CD4-positive, alpha-beta T cell treated with Interleukin-21 for 1 hour (primary cell): ENCODE data around the gene ZNF292.
"Not testable (repeated sequence)": the region's sequence is repeated elsewhere in the genome, so short reads cannot be mapped to it uniquely, and the experiment has no call there.

ENCODE experiments used
- DNase-seq: peaks from one replicate; pipeline ENCODE4 v3.0.0-alpha.2; 2020

Gene ZNF292

DNA sequence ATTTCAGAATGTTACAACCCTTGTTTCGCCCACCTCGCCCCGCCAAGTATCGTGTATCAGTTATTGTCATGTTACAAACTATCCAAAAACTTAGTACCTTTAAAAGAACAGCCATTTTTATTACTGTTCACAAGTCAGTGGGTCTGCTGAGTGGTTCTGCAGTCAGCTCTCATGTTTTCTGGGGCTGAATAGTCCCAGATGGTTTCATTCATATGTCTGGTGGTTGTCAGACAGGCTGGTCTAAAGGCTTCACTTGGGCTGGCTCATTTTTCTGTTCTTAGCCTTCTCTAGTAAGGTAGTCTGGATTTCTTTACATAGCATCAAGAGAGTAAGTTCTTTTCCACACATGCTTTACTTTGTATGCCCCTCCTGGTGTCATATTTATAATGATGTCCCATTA lies 8.6 kb downstream of the ZNF292 start:
- DNase-seq, result no peak

DNA sequence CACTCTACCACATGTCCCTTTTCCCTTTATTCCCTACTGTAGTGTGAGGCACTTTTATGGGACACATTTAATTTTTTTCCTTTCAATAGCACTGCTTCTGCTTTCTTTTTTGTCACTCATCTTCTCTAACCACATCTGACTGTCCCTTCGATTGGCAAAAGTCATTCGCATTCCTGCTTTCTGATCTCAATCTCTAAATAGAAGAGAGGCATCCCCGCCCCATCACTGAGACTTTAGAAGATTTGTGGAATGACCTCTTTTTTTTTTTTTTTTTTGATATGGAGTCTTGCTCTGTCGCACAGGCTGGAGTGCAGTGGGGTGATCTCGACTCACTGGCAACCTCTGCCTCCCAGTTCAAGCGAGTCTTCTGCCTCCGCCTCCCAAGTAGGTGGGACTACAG lies 9.1 kb downstream of the ZNF292 start:
- no peak for DNase-seq

DNA sequence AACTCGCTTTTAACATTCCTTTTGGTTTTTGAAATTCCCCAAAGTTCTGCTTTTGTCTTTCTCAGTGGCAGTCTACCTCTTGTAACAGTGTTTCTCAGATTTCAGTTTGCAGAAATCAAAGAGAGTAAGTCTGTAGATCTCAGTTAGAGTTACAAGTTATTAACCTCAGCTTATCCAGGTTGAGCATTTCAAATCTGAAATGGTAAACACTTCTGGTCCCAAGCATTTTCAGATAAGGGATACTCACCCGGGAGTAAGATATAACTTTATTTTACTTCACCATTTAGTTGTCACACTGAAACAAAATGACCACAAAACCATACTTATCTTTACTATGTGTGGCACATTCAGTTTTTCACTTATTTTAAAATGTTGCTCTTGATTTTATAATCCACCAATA lies 9.8 kb downstream of the ZNF292 start:
- DNase-seq, result no peak

DNA sequence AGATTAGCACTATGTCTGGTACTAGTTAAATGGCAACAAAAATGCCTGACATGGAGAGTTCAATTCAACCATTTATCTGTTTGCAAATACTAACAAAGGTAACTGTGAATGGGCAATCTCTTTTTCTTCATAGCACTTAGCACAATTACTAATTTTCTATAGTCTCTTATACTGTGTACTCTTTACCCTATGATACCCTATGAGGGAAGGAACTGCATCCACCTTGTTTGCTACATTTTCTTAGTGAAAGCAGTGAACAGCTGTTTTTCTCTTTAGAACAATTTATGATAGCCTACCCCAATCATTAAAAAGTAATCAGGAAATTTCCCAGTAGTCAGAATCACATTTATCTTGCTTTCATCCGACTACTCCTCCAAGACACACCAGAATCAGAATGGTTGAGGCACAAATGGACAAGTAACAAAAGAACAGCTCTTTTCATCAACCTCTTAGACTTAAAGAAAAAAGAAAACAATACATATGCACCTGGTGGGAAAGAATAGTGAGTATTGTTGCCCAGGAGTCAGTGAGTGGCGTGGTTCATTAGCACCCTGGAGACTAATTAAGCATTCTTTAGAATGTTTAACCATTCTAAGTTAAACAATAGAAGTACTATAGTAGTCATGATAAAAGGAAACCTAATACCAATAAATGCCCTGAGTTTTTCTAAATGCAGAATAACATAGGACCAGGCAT lies 16.7 kb downstream of the ZNF292 start:
- DNase-seq, result no peak

DNA sequence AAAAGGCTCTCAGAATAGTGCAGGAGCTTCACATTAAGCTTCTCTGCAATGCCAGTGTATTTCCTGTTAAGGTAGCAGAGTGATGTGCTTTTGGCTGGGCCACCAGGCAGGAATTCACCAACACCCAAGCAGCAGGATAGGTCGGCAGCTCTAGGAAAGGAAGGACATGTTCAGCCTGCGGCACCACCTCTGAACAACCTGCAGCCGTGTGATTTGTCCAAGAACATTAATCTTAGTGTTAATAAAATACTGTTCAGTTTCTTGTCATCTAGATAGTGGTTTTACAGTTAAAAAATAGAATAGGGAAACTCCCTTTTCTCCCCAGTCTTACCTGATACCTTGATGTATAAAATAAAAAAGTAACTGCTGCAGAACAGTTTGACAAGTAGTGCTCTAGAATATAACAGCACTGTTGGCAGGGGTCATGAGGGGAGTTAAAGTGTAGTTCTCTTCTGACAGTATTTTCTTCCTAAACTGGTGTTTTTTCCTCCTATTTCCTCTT lies 18.8 kb downstream of the ZNF292 start:
- DNase-seq, result no peak

DNA sequence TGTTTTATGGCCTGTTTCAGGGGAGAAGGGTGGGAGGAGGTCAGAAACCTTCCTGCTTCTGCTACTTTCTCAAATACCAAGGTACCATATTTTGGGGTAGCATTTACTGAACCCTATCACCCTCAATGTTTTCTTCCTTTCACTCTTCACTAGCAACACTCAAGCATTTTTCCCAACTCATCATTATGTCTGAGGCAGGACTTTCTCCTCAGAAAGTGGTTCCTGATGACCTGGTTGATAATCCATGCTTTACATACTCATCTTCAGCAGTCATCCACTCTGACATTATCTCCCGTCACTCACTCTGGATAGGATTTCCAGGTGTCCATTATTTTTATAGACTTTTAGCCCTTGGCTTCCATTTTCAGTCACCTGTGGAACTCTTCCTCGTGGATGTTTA lies 21.1 kb downstream of the ZNF292 start:
- no peak for DNase-seq

DNA sequence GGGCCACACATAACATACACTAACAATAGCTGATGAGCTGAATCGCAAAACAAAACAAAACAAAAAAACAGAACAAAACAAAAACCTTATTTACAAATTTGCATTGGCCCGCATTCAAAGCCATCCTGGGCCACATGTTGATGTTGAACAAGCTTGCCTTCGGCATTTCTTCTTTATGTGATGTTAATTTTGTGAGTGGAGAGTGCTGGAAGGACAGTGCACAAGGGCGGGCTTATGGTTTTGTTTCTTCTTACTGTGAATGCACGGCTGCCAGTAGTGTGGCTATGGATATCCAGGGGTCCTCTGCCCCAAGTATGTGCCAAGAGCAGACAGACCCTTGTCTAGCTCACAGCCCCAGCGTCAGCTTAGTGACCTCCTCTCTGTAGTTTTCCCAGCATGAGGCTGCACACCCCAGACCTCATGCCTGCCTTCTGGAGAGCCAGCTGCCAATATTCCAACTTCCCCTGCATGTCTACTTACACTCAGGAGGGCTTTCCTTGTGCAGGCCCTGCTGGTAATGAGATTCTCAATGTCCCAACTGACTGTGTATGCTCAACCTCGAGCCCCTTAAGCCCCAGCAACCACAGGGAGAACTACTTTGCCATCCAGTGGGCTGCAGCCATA lies 24.9 kb downstream of the ZNF292 start:
- DNase-seq, result no peak

DNA sequence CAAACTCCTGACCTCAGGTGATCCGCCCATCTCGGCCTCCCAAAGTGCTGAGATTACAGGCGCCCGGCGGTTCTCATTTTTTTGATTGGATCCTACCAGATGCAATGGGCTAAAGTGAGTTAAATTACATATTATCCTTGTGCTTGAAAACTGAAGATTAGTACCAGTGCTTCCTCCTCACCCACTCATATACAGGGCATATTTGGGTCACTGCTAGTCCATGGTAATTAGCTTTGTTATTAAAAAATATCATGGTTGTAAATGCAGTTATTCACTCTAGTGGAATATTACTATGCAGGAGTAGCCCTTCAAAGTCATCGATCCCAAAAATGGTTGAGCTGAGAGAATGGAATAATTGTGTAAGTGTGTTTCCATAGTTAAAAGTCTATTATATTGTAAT lies 26.5 kb downstream of the ZNF292 start:
- DNase-seq, result no peak

DNA sequence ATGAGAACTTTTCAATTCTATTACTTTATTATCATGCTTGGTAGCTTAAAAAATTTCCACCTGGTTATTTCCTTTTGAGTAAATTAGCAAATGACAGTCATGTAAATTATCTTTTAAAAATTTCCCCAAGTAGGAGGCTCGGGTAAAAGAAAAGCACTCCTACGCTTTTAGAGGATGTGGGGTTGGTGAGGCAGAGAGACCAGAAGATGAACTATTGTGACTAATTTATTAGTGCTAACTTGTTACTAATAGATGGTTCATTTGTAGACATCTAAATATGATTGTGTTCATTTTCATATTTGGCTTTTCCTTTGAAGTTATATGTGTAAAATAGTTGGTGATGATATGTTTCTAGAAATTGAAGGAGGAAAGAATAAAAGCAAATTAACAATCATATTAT lies 27.0 kb downstream of the ZNF292 start:
- DNase-seq, result no peak

DNA sequence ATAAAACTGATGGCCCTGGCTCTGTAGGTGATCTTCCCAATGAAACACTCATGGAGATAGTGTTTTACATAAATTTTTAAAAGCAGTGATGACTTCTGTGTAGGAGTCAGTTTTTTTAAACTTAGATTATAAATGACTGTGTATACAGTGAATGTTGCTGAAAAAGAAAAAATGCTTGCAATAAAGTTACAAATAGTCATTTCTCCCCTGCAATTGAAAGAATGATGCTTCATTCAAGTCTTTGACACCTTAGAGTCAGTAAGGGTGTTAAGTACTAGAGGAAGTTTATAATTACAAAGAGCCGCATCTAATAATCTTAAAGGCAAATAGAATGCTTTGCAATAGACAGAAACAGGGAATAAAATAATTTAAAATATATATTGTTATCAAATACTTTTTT lies 27.6 kb downstream of the ZNF292 start:
- DNase-seq, result no peak

DNA sequence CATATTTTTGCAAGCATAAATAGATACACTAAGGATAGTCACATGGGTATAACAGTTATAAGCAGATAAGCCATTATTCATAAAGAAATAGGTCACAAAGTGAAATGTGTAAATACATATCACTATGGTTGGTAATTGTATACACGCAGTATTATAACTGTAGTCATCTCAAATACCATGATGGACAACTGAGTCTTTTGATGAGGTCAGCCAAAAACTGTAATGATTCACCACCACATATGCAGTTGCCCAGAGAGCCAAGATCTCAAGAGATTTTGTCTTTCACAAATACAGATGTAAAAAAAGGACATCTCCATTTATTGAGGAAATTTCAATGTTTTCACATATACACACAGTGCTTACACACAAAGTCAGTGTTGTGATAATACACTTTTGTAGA lies 28.3 kb downstream of the ZNF292 start:
- DNase-seq, result no peak

DNA sequence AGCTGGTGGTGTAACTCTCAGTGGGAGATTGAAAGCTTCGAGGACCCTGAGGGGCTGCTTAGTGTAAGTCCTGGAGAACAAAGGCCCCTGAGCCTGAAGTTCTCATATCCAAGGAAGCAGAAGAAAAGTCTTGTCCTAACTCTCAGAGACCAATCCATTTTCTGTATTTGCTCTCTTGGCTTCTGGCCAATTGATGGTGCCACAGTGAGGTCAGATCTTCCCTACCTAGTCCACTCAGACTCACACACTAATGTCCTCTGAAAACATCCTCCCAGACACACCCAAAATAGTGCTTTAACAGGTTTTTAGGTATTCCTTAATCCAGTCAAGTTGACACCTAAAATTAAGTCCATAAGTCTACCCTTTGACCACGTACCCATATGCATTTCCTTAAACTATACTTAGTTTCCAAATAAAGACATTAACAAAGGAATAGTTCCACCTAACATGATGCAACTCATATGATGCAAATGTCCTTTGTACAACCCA lies 29.4 kb downstream of the ZNF292 start:
- DNase-seq, result no peak

DNA sequence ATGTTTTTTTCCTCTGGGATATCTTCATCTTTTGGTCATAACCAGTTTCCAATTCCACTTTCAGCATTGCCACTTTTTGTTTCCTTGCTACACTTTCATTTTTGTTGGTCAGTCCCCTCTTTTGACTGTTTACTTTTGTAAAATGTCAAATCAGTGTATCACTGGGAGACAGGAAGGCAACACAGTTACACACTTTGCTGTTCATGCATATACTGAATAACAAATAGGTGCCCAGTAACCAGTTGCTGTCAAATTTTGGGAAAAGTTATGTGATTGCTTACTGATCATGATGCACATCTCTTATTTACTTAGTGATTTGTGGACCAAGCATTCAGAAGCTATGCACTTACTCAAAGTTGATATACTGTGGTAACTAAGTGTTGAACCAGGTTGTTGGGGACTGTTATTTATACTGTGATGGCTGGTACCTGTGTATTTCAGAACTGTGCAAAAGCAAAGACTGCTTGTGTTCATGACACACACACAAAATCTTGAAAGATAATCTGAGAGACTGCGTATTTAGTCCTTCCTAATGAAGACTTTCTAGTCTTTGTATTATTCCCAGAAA lies 41.0 kb downstream of the ZNF292 start:
- DNase-seq, result no peak

DNA sequence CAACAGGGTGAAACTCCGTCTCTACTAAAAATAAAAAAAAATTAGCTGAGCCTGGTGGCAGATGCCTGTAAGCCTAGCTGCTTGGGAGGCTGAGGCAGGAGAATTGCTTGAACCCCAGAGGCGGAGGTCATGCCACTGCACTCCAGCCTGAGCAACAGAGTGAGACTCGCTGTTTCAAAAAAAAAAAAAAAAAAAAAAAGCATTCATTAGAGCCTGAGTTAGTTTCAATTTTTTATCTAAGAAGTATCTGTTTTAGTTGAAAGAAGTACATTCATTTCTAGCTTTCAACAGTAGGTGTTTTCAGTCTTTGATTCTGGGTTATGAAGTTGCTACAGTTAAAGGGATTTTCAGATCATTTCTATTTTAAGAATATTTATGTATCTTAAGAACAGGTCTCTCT lies 42.2 kb downstream of the ZNF292 start:
- DNase-seq, result no peak

DNA sequence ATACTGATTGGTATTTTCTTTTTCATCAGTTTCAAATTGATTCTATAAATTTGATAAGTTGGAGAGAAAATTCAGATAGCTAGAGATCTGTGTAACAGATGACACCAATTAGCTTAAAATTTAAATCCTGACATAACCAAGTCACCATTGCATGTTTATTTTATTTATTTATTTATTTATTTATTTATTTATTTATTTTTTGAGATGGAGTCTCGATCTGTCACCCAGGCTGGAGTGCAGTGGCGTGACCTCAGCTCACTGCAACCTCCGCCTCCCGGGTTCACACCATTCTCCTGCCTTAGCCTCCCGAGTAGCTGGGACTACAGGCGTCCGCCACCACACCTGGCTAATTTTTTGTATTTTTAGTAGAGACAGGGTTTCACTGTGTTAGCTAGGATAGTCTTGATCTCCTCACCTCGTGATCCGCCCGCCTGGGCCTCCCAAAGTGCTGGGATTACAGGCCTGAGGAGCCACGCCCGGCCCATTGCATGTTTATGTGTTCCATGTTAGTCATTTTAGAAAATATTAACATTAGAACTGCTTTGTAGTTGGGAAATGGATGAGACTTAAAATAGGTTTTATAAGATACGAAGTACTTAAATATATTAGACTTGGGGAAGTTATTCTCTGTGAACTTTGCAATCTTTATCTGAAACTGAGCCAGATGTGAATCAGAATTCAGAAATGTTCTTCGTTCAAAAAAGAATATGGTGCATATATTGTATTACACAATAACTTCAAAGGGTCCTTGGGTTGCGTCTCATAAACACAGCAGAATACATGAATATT lies 42.9 kb downstream of the ZNF292 start:
- not testable (repeated sequence) for DNase-seq

DNA sequence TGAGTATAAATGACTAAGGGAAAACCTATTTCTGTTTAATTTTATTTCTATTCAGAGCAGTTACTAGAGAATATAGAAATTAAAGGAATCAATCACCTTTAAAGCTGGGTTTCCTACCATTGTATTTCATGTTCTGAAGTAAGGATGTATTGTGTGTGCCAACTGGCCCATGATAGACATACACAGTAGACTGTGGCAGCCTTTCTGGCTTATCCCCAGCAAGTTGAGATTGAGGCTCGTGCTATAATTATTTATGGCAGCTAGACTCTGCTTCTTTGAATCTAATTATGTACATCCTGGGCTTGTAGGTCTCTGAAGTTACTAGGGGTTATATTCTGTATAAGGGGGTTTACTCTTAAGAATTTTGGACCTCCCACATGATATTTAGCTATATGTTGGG lies 44.4 kb downstream of the ZNF292 start:
- DNase-seq, result no peak

DNA sequence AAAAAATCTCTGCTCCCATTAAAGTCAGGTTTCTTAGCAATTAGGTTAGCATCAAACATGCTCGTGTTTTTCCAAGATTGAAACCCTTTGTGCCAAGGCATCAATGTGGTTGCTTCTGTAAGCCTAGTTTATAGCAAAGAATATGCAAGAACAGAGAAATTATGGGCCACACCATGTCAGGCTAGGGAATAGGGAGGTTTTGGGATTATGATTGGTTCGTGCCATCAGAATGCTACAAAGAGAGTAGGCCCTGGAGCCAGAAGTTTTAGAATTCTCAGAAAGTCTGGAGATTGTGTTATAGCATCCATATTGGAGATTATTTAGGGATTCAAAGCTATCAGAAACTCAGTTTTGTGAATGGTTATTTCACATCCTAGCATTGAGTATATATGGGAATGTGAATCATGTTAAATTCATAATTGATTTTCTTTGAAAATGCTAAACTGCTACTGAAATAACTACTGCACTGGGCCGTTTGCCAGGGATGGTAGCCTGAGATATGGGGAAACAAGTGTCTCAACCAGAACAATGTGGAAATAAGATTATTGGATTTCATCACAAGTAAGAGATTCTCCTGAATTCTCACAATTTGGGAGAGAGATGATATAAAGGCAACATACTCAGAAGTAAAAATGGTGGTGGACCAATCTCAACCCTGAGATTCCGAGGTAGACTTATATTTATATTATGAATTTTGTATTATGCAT lies 45.3 kb downstream of the ZNF292 start:
- no peak for DNase-seq

DNA sequence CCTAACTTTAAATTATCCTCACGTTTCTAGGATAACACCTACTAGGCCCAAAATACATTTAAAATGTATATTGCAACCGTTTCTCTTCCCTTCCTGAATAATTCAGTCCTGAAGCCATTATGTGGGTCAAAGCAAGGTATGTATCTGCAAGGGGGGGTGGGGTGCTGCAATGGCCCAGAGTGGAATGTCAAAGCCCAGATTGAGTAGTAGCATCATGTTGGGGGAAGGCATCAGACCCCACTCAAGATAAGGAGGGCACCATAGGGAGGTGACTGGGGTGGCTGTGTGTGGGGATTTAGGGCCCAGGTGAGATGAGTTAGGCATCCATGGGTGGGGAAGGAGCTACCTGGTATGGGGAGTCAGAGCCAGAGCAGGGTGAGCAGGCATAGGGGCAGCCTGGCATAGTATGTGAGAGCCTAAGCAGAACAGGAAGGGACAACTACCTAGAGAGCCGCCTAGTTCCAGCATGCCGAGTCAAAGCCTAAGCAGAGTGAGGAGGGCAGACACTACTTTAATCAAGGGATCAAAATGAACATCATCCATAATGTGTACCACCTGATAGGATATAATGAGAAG lies 48.2 kb downstream of the ZNF292 start:
- no peak for DNase-seq

DNA sequence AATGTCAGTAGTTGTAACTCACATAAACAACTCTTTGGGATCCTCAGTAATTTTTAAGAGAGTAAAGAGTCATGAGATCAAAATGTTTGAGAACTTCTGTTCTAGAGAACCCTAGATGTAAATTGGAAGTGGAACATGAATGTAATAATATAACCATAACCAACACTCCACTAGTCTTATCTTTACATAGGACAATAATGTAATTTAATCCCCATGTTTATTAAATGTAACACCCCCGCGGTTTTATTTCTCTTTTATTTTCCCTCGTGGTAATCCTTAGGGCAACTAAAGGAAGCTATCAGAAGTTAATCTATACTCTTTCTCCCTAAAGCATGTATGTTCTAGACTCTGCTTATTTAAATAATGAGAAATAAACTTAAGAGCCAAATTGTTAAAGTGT lies 54.4 kb downstream of the ZNF292 start:
- DNase-seq, result no peak

DNA sequence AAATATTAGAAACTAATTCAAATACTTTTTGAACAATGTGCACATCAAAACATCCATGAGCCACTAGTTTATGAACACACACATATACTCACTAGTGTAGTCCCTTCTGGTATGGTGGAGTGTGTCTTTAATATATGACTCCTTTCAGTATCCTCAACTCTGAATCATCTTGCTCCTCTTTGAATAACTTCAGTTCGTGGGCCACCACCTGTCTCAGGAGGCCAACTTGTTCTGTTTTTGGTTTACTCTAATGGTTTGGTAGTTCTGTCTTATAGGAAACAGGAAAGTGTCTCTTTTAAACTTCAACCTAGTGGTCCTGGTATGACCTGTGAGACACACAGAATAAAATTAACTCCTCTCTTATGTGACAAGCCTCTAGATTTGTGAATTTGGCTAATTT lies 55.6 kb downstream of the ZNF292 start:
- no peak for DNase-seq

DNA sequence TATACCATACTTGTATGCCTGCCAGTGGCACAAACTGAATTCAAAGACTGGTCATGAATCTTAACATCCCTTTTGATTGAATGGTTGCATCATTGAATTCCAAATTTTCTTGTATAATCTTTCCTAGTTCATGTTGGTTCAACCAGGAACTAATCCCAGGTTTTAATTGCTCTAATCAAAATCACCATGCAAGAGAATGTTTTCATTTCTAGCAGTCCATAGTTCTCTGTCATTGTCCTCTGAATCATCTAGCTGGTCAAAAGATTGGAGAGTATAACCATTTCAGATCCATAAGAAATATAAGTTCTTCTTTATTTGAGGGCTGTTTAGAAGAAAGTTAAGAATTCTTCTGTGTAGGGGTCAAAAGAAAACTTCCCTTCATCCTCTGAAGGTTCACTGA lies 57.2 kb downstream of the ZNF292 start:
- no peak for DNase-seq

DNA sequence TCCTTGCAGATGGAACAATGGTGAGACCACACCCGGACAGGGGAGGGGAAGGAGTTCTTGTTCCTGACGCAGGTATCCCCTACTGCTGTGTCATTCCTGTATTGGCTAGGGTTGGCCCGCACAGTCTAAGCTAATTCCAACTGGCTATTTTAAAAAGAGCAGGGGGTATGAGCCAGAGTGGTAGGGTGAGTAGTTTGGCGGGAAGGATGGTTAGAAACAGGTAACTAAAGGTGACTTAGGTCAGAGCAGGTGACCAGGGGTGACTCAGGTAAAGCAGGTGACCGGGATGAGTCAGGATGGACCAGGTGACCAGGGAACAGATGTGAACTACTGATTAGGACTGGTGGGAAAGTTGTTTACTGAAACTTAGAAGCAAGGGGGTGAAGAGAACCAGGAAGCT lies 58.0 kb downstream of the ZNF292 start:
- DNase-seq, result no peak

DNA sequence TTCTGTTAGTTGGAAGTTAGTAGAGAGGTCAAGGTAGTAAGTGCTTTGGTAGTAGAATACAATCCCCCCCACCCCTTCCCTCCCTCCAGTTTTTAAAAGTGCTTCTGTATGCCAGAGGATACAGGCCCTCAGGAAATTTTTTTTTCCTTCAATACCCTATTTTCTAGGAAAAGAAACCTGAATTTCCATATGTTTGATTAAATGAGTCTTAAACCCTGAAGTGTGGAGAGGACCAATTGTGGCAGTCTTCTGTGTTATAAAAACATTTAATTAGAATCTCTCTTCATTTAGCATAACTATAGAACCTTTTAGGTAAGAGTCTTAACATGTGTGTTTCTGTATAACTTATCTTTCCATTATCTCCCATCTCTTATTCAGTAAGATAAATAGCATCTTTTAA lies 59.5 kb downstream of the ZNF292 start:
- DNase-seq, result no peak
